Hematopoietic multipotent progenitor cell treated with erythropoietin and hydrocortisone succinate and interleukin-3 and kit ligand, for 15 days (in vitro differentiated cells): Measurements from ENCODE around the gene IZUMO4.

ENCODE experiments used
- DNase-seq: peaks from one replicate; pipeline ENCODE4 v3.0.0-alpha.2; 2015; ENCODE audit warnings: low spot score

IZUMO4 gene

GRCh38 chr19:2096480-2097202 lies at the start of gene IZUMO4:
TSS of gene IZUMO4 (plus strand) at chr19:2096915. CDS start at chr19:2096946, 31 bp downstream.
- peak; percentile 98 for DNase-seq

- DNase-seq, result no peak
These were observed 49.7 kb upstream of the IZUMO4 start for GRCh38 chr19:2047076-2047448.

- DNase-seq, result peak; percentile 64
These were observed 49.1 kb upstream of the IZUMO4 start for GRCh38 chr19:2047449-2048103.

GRCh38 chr19:2048104-2048958 lies 48.4 kb upstream of the IZUMO4 start:
- peak; percentile 86 for DNase-seq

GRCh38 chr19:2048959-2049740 lies 47.6 kb upstream of the IZUMO4 start:
- DNase-seq, result peak; percentile 51

- peak; percentile 58 for DNase-seq
These were observed 46.9 kb upstream of the IZUMO4 start for GRCh38 chr19:2049741-2050348.

GRCh38 chr19:2050349-2050990 lies 46.2 kb upstream of the IZUMO4 start:
- DNase-seq, result no peak

GRCh38 chr19:2050991-2051772 lies 45.5 kb upstream of the IZUMO4 start, which contains the start of gene MKNK2:
TSS of gene MKNK2 (minus strand) at chr19:2051244. CDS start at chr19:2050851, 393 bp downstream.
- DNase-seq, result peak; percentile 95

GRCh38 chr19:2051773-2052704 lies 44.7 kb upstream of the IZUMO4 start:
- DNase-seq, result no peak

GRCh38 chr19:2053601-2054389 lies 42.9 kb upstream of the IZUMO4 start:
- no peak for DNase-seq

- DNase-seq, result no peak
These were observed 42.0 kb upstream of the IZUMO4 start for GRCh38 chr19:2054763-2055162.

- no peak for DNase-seq
These were observed 40.5 kb upstream of the IZUMO4 start for GRCh38 chr19:2055931-2056836.

GRCh38 chr19:2056837-2057192 lies 39.9 kb upstream of the IZUMO4 start:
- no peak for DNase-seq

- no peak for DNase-seq
These were observed 38.9 kb upstream of the IZUMO4 start for GRCh38 chr19:2057484-2058469.

GRCh38 chr19:2058570-2059421 lies 37.9 kb upstream of the IZUMO4 start:
- no peak for DNase-seq
